Fibroblast of peridontal ligament (primary cell): ENCODE measurements around the gene MYBL2.
"Not testable (repeated sequence)": the region's sequence is repeated elsewhere in the genome, so short reads cannot be mapped to it uniquely, and the experiment has no call there.

ENCODE experiments used
- DNase-seq: peaks from one replicate; pipeline ENCODE4 v3.0.0-alpha.2; 2010; ENCODE audit errors: extremely low read depth

MYBL2 gene

DNA sequence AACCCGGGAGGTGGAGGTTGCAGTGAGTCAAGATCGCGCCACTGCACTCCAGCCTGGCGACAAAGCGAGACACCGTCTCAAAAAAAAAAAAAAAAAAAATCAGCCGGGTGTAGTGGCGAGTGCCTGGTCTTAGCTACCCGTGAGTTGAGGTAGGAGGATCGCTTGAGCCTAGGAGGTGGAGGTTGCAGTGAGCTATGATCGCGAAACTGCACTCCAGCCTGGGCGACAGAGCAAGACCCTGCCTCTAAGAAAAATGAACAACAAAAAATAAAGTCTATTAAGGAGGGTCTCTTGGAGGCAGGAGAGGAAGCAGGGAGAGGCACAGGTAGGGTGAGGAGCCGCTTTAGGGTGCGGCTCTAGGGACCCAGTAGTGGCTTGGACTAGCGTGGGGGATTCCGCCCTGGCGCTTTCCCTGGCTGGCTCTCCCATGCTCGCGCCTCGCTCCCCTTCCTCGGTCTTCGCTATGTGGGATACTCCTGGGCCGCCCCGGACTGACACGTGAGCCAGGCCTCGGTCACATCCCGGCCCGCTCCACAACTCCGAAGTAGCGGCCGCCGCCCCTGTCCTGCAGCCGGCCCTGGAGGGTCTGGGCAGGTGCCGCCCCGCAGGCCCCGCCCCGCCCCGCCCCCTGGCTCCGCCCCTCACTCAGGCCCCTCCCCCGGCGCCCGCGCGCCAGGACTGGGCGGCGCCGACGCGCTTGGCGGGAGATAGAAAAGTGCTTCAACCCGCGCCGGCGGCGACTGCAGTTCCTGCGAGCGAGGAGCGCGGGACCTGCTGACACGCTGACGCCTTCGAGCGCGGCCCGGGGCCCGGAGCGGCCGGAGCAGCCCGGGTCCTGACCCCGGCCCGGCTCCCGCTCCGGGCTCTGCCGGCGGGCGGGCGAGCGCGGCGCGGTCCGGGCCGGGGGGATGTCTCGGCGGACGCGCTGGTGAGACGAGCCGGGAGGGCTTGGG is at the start of gene MYBL2:
Gene MYBL2, plus strand, starts transcription at position 739 of the 953 bp plus-strand sequence. Its CDS starts 170 bp downstream, at position 909.
- peak; percentile 21 for DNase-seq

DNA sequence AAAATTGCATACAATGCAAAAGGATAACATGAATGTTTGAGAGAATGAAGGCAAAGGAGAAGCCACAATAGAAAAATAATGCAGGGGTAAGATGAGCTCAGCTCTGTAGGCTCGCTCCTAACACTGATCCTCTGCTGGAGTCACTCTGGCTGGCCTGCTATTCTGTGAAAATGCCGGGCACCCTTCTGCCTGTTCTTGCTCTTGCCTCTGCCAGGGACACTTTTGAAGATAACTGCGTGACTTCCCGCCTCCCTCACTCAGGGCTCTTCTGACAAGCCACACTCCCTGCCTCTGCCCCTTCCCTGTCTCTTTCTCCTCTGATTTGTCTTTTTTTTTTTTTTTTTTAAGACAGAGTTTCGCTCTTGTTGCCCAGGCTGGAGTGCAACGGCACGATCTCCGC is 35.3 kb upstream of the MYBL2 start:
- no peak for DNase-seq

DNA sequence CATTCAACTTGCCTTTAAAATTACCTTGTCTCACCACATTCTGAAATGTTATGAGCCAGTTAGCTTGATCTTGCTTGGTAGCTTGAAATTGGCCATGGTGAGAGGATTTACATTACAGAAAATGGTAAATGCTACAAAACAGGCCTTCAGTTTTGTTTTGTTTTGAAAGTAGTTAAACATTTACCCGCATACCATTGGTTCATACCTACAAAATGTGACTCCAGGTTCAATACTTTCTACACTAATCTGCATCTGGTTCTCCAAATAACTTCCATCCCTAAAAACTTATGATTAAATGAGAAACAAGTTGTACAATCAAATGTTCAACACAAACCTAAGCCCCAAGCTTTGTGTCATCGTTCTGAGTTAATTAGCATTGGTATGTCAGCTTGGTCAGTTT is 30.5 kb upstream of the MYBL2 start:
- DNase-seq = no peak

DNA sequence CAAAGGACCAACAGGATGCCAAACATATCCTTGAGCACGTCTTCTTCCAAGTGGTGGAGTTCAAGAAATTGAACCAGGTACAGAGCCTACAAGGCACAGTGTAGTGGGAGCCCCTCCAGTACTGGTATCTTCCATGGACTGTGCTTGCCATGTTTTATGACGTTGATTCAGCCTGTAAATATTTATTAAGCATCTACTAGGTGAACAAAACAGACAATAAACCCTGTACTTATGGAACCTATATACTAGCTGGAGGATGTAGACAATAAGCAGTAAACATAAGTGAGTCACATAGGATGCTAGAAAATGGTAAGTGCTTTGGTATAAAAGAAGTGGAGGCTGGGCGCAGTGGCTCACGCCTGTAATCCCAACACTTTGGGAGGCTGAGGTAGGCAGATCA is 24.4 kb upstream of the MYBL2 start:
- DNase-seq = no peak

DNA sequence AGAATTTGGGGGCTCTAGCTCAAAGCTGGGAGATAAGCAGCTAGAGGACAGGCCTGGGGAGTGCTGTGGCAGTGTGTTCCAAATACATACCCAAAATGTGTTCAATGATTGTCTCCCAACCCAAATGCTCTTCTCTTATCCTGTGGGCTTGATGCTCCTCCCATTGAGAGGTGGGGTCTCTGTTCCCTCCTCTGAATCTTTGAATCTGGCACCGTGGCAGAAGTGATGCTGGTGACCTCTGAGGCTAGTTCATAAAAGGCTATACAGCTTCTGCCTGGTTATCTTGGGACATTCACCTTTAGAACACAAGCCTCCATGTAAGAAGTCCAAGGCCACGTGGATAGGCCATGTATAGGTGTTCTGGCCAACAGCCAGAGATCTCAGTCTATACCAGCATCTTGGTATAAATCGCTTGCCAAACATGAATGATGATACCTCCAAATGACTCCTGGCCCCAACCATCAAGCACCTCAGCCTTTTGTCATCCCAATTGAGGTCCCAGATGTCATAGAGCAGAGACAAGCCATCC is 15.9 kb upstream of the MYBL2 start:
- no peak for DNase-seq

DNA sequence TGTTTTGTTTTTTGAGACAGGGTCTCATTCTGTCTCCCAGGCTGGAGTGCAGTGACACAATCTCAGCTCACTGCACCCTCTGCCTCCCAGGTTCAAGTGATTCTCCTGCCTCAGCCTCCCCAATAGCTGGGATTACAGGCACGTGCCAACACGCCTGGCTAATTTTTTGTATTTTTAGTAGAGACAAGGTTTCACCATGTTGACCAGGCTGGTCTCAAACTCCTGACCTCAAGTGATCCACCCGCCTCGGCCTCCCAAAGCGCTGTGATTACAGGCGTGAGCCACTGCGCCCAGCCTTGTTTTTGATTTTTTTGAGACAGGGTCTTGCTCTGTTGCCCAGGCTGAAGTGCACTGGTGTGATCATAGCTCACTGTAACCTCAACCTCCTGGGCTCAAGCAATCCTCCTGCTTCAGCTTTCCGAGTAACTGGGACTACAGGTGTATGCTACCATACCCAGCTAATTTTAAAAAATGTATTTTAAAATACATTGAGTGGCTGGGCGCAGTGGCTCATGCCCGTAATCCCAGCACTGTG is 15.2 kb upstream of the MYBL2 start:
- not testable (repeated sequence) for DNase-seq

DNA sequence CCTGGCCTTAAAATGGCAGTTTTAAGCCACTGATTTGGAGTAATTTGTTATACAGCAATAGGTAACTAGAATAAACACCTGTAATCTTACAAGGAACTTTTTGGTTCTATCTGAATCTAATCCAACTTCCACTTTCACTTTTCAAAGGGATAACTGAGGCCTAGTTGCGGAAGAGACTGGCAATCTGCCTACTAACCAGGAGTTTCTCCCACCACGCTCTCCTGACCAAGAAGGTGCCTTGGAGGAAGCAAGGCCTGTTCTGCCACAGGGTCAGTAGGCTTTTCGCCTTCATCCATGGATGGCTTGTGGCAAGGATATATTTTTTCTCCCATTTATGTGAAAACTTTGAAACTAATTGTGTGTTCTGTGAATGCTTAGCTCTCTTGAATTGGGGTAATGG is 12.9 kb upstream of the MYBL2 start:
- no peak for DNase-seq

DNA sequence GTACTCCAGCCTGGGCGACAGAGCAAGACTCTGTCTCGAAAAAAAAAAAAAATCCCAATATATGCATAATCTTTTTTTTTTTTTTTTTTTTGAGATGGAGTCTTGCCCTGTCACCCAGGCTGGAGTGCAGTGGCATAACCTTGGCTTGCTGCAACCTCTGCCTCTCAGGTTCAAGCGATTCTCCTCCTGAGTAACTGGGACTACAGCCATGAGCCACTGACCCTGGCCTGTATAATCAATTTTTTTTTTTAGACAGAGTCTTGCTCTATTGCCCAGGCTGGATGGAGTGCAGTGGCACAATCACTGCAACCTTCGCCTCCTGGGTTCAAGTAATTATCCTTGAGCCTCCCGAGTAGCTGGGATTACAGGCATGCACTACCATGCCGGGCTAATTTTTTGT is 11.7 kb upstream of the MYBL2 start:
- DNase-seq = not testable (repeated sequence)

DNA sequence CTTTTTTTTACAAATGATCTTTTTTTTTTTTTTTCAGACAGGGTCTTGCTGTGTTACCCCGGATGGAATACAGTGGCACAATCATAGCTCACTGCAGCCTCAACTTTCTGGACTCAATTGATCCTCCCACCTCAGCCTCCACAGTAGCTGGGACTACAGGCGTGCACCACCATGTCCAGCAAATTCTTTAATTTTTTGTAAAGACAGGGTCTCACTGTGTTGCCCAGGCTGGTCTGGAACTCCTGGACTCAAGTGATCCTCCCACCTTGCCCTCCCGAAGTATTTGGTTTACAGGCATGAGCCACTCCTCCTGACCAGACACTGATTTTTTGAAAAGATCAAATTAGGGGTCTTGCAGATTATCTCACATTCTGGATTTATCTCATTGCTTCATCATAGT is 11.0 kb upstream of the MYBL2 start:
- no peak for DNase-seq

DNA sequence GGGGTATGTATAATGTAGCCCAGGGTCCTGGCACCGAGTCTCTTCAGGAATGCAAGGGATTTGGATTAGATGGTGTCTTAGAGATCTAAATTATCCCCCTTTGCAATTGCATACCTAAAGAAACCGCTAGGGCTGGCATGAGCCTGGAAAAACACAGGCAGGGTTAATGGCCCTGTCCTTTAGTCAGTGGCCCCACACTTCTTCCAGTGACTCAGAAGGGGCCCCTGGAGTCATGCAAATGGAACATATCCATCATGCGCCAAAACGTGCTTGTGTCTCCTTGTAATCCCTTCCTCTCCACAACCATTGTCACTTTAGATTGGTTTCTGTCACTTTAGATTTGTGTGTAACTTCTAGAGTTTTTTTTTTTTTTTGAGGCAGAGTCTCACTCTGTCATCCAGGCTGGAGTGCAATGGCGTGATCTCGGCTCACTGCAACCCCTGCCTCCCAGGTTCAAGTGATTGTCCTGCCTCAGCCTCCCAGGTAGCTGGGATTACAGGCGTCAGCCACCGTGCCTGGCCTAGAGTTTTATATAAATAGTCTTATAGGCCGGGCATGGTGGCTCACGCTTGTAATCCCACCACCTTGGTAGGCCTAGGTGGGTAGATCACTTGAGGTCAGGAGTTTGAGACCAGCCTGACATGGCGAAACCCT is 8.7 kb upstream of the MYBL2 start:
- DNase-seq = peak; percentile 19

DNA sequence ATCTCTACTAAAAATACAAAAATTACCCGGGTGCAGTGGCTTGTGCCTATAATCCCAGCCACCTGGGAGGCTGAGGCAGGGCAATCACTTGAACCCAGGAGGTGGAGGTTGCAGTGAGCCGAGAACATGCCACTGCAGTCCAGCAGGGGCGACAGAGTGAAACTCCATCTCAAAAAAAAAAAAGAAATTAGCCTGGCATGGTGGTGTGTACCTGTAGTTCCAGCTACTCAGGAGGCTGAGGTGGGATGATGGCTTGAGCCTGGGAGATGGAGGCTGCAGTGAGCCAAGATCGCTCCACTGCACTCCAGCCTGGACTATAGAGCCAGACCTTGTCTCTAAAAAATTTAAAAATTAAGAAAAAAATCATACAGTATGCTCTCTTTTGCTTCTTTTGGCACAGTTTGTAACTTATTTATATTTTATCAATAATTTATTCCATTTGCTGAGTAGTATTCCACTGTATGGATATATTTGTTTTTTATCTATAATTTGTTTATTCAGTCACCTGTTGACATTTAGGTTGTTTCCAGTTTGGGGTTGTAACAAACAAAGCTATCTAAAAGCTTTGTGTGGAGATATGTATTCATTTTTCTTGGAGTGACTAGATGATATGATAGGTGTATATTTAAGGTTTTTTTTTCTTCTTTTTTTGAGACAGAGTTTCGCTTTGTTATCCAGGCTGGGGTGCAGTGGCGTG is 8.0 kb upstream of the MYBL2 start:
- no peak for DNase-seq

DNA sequence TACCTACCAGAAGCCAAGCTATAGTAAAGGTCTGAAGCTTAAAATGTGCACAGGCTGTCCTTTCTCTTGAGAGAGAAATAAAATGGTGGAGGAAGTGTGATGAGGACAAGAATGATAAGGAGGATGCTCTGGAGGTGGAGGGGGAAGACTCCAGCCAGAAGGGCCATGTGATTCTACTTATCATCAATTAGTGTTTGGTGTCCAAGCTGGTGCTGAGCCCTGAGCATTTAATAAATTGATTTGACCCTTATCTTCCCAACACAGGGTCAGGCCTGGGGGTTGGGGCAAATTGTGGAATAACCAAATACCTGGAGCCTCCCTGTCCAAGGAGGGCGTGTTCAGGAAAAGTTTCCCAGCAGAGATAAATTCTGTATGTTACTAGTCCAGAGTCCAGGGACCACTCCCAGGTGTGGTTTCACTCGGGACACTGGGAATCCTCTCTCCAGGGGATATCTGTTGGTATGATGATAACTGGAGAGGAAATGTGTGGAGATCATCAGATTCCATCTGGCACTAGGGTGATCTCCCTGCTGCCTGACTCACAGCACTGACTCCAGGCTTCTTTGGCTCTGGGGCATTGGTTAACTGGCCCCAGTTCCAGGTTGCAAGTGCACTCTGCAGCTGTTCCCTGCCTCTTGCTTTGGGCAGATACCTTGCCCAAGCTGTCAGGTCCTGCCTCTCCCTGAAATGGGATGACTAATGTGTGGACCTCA is 3.8 kb upstream of the MYBL2 start:
- peak; percentile 18 for DNase-seq

DNA sequence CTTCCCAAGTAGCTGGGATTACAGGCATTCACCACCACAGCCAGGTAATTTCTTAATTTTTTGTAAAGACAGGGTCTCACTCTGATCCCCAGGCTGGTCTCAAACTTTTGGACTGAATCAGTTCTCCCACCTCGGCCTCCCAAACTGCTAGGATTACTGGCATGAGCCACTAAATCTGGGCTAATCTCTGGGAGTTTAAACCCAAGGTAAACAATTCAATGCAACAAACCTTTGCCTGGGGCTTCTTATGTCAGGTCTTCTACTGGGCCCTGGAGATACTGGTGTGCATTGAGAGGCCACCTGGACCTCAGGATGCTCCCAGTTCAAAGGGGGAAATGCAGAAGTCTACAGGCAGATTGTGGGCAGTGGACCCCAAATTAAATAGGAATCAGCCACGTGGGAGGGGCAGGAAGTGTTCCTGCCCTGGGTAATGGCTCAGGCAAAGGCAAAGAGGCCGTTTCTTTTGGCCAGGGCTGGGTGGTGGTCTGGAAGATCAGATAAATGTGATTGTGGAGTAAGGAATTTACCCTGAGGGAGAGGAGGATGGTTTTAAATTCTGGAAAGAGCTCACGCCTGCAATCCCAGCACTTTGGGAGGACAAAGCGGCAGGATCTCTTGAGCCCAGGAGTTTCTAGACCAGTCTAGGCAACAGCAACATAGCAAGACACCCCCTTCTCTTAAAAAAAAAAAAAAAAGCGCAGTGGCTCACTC is 1.3 kb upstream of the MYBL2 start:
- no peak for DNase-seq

DNA sequence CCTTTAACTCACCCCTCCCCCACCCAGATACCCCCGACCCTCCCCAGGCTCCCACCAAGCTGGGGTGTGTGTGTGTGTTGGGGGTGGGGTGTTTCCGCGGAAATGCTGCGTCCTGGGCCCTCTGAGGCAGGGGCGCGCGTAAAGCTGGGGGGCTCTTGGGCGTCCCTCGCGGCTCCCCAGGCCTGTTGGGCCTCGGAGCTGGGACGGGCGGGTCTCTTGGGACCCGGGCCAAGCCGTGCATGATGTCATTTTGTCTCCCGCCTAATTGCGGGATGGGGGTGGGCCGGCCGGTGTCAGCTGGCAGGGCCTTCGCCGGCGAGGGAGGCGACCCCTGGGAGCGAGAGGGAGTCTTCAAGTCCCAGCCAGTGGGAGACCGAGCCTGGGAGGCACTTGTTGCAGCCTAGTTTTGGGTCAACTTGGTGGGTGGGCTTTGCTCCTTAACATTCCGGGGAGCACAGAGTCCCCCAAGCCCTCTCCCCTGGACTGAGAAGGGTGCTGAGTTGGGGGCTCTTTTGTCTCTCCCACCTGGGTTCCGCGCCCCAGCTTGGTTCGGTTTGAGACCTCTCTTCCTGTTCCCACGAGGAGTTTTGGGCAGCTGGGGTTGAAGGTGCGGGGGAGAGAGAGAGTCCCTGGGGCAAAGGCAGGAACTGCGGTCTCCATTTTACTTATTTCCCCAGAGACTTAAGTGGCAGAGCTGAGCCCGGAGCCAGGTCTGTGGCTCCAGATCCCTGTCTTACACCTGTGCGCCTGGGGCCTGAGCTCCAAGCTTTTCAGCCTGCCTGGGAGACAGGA is 623 bp downstream of the MYBL2 start:
- no peak for DNase-seq

DNA sequence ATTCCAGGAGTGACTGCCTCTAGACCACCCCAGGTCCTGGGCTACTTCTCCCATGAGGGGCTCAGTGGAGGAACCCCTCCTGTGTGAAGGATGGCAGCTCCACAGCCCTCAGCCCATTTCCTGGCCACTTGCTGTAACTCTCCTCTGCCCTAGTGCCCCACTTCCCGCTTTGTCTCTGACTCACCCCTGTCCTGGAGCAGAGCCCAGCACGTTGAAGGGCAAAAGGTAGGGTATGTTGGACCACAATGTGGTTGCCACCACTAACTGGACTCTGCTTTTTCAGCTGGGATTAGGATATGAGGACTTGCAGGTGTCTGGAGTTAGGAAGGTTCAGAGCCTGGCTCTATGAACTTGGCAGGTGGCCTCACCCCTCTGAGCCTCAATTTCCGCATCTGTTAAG is 2.4 kb downstream of the MYBL2 start:
- DNase-seq = peak; percentile 5

DNA sequence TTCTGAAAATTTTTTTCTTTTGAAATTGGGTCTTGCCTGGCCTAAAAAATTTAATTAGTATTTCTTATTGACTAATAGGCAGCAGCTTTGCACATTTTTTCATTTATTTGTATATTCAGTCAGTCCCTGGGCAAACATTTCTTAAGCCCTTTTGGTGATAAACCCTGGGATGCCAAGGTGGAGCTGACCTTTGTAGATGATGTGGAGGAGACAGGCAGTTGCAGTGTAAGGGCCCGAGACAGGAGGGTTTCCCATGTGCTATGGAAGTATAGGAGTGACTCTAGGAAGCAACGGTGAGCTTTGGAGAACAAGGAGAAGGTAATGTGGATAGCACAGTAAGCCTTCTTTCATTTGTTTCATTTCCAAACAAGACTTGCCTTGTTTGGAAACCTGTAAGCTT is 3.5 kb downstream of the MYBL2 start:
- no peak for DNase-seq

DNA sequence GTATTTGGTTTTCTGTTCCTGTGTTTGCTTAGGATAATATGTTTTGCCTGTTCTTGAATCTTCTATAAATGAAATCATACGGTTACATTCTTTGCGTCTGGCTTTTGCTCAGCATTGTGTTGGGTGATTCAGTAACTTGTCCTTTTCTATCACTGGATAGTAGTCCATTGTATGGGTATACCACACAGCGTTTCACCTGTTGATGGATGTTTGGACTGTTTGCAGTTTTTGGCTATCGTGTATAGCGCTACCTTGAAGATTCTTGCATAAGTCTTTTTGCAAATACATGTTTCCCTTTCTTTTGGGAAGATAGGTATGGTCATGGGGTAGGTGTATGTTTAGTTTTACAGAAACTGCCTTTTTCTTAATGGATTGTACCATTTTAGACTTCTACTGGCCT is 9.5 kb downstream of the MYBL2 start:
- DNase-seq = no peak

DNA sequence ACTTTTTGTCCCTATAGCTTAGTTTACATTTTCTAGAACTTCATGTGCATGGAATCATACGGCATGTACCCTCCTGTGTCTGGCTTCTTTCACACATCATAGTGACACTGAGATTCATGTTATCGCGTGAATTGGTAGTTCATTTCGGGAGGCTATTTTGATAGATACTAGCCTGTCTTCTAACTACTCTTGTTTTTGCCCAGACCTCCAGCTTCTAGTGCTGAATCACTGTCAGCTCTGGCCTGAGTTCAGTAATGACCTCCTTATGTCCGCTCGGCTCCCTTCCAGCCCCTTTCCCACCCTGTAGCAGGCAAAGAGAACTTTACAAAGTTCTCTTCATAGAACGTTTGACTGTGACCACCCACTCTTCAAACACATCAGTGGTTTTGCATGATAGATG is 14.1 kb downstream of the MYBL2 start:
- peak; percentile 7 for DNase-seq

DNA sequence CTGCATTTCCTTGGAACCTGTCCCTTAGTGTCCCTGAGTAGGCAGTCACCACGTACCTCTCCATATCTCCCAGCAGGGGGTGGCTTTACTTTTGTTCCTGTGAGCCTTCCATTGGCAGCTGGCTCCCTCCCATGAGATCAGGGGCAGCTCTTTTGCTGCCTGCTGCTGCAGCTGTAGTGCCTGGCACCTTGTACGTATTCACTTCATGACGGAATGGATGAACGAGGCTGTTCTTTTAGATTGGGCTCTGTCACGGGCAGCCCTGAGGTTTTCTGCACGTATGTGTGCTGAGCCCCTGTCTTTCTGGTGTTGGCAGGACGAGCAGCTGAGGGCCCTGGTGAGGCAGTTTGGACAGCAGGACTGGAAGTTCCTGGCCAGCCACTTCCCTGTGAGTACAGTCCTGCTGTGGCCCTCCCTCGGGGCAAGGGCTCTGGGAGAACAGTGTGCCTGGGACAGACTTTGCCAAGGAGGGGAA is 14.6 kb downstream of the MYBL2 start:
- no peak for DNase-seq

DNA sequence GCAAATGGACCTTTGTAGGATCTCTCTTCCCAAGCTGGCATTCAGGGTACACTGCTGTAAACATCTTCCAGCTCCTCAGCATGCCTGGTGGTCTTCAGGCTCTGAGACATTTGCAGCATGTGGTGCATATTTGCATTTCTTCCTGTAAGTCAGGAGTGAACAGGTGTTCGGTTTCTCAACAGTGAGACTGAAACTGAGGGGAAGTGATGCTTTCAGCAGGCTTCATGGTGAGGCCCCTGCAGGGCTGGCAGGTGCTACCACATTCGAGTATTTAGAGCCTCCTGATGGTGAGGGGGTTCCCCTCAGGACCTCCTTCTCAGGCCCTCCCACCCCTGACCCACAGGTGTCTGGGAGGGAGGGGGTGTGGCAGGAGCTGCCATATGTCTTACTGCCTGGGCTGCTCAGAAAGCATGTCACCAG is 15.1 kb downstream of the MYBL2 start:
- DNase-seq = no peak
